HCT116 (cell line): ENCODE data around the gene NFIA. TPM values are rescaled to one million over a fixed set of nuclear protein-coding genes. Genes with fewer than 3 reads are reported as not detected.

ENCODE experiments used
- ATAC-seq: fragments of 200-7000 bp; cut with Tn5 transposase; 2 replicates; pipeline ENCODE4 v1.9.1; 2020; ENCODE audit warnings: mild to moderate bottlenecking, moderate library complexity
- BruUV-seq: library from RNA; stranded (reverse); fragments of 400-500 nt; replicated peaks from 2 replicates; lab custom pipeline; 2021; lab: Mats Ljungman, UMichigan
- CTCF ChIA-PET: fragments of 300-600 bp; sonication (Branson Sonifier 250); formaldehyde crosslinking; loops from one replicate; lab custom pipeline; 2021; ENCODE audit warnings: antibody characterized with exemption; lab: Charles Lee
- POLR2A ChIA-PET: fragments of 300-600, 350-600 bp; sonication (Branson Sonifier 250); formaldehyde crosslinking; loops from one replicate; lab custom pipeline; 2021; ENCODE audit warnings: antibody characterized with exemption; lab: Charles Lee
- RAD21 ChIA-PET, 2 experiments: fragments of 300-600 bp; sonication (Branson Sonifier 250); formaldehyde crosslinking; loops; one replicate each; lab custom pipeline; 2023; ENCODE audit warnings: low total read pairs in 2 of 2; ENCODE audit not compliant: uncharacterized antibody in 2 of 2, unreplicated experiment in 2 of 2, low non-redundant PET in 1 of 2; lab: Charles Lee
- DNase-seq: peaks from one replicate; pipeline ENCODE4 v3.0.0-alpha.2; 2010; ENCODE audit warnings: low read depth, low spot score
- H2AFZ ChIP-seq: fragments of 200-600 bp; shearing (Covaris generic), sonication (generic); 2 replicates; pipeline ENCODE4 v1.6.1; 2017; ENCODE audit warnings: low read depth, mixed run types, mixed read lengths, antibody characterized with exemption, low read length; ENCODE audit not compliant: poor library complexity, severe bottlenecking
- H3K27ac ChIP-seq: 2 replicates; pipeline ENCODE4 v1.5.1; 2012; ENCODE audit warnings: low read depth, low read length
- H3K27me3 ChIP-seq: fragments of 200-600 bp; sonication (generic); 2 replicates; pipeline ENCODE4 v1.6.1; 2016; ENCODE audit warnings: mixed run types, low read length, mixed read lengths; ENCODE audit not compliant: insufficient read depth
- H3K36me3 ChIP-seq, 2 experiments: fragments of 200-500 bp in 1 of 2; fragments of 200-600 bp in 1 of 2; sonication (Bioruptor generic) in 1 of 2; sonication (generic) in 1 of 2; 2 replicates each; pipeline versions ENCODE4 v1.5.1 to v1.6.1; 2014 to 2016; ENCODE audit warnings: low read length in 2 of 2, inconsistent platforms in 1 of 2, mixed read lengths in 1 of 2, mixed run types in 1 of 2; ENCODE audit not compliant: insufficient read depth in 2 of 2, control insufficient read depth in 1 of 2
- H3K4me1 ChIP-seq, 2 experiments: fragments of 200-600 bp in 1 of 2; sonication (generic) in 1 of 2; 2 replicates each; pipeline versions ENCODE4 v1.5.1 to v1.6.1; 2012 to 2017; ENCODE audit warnings: low read length in 2 of 2, inconsistent platforms in 1 of 2, mild to moderate bottlenecking in 1 of 2, mixed read lengths in 1 of 2, mixed run types in 1 of 2, moderate library complexity in 1 of 2; ENCODE audit not compliant: insufficient read depth in 2 of 2, control insufficient read depth in 1 of 2
- H3K4me2 ChIP-seq: fragments of 200-600 bp; sonication (generic); 2 replicates; pipeline ENCODE4 v1.6.1; 2017; ENCODE audit warnings: mixed run types, low read length, mixed read lengths
- H3K4me3 ChIP-seq, 2 experiments: fragments of 200-600 bp in 1 of 2; sonication (generic) in 1 of 2; replicated peaks in 1 of 2; 2 replicates each; pipeline ENCODE4 v1.5.1; 2011 to 2016; ENCODE audit warnings: low read length in 2 of 2, control low read depth in 1 of 2, low read depth in 1 of 2, mild to moderate bottlenecking in 1 of 2, mixed read lengths in 1 of 2, mixed run types in 1 of 2
- H3K79me2 ChIP-seq: fragments of 200-600 bp; sonication (generic); 2 replicates; pipeline ENCODE4 v1.6.1; 2017; ENCODE audit warnings: mild to moderate bottlenecking, mixed run types, low read length, moderate library complexity, mixed read lengths; ENCODE audit not compliant: insufficient read depth
- H3K9ac ChIP-seq: fragments of 200-600 bp; sonication (generic); 2 replicates; pipeline ENCODE4 v1.6.1; 2016; ENCODE audit warnings: low read length, mixed read lengths
- H3K9me2 ChIP-seq: fragments of 200-600 bp; sonication (generic), shearing (Covaris generic); 2 replicates; pipeline ENCODE4 v1.6.1; 2017; ENCODE audit warnings: mixed run types, mild to moderate bottlenecking, moderate library complexity; ENCODE audit not compliant: insufficient read depth
- H3K9me3 ChIP-seq, 2 experiments: fragments of 200-500 bp in 1 of 2; fragments of 200-600 bp in 1 of 2; sonication (Bioruptor generic) in 1 of 2; sonication (generic) in 1 of 2; 2 replicates each; pipeline ENCODE4 v1.6.1; 2014 to 2017; ENCODE audit warnings: low read length in 2 of 2, mixed read lengths in 2 of 2, inconsistent platforms in 1 of 2, low read depth in 1 of 2, mild to moderate bottlenecking in 1 of 2, mixed run types in 1 of 2, moderate library complexity in 1 of 2; ENCODE audit not compliant: control insufficient read depth in 1 of 2, insufficient read depth in 1 of 2
- H4K20me1 ChIP-seq: fragments of 200-600 bp; sonication (generic), shearing (Covaris generic); 2 replicates; pipeline ENCODE4 v1.6.1; 2017; ENCODE audit warnings: mixed run types, mild to moderate bottlenecking, moderate library complexity; ENCODE audit not compliant: insufficient read depth
- ATF3 ChIP-seq: IDR thresholded peaks from 2 replicates; pipeline ENCODE4 v1.6.1; 2012
- CEBPB ChIP-seq: IDR thresholded peaks from 2 replicates; pipeline ENCODE4 v1.6.1; 2012; ENCODE audit warnings: low read depth
- EGR1 ChIP-seq: IDR thresholded peaks from 2 replicates; pipeline ENCODE4 v1.6.1; 2012; ENCODE audit warnings: low read depth
- ELF1 ChIP-seq: IDR thresholded peaks from 2 replicates; pipeline ENCODE4 v1.6.1; 2012; ENCODE audit warnings: low read depth, borderline replicate concordance
- EZH2 ChIP-seq: fragments of 200-600 bp; sonication (generic); IDR thresholded peaks from 2 replicates; pipeline ENCODE4 v1.6.1; 2017; ENCODE audit warnings: antibody characterized with exemption, mixed run types
- FOSL1 ChIP-seq: IDR thresholded peaks from 2 replicates; pipeline ENCODE4 v1.6.1; 2012; ENCODE audit warnings: low read depth
- JUND ChIP-seq: IDR thresholded peaks from 2 replicates; pipeline ENCODE4 v1.6.1; 2012
- RAD21 ChIP-seq: IDR thresholded peaks from 2 replicates; pipeline ENCODE4 v1.6.1; 2012; ENCODE audit warnings: low read depth, mild to moderate bottlenecking
- TCF7L2 ChIP-seq: IDR thresholded peaks from 2 replicates; pipeline ENCODE4 v1.7.0; 2011; ENCODE audit warnings: borderline replicate concordance, inconsistent platforms; ENCODE audit not compliant: insufficient read depth, insufficient read length; ENCODE audit errors: extremely low read depth
- ZNF274 ChIP-seq: fragments of 200-500 bp; sonication (Bioruptor generic); IDR thresholded peaks from 2 replicates; pipeline ENCODE4 v1.6.1; 2014; ENCODE audit warnings: mild to moderate bottlenecking, low read depth, low read length, inconsistent platforms
- intact Hi-C: fragments of 100-400 bp; cut with micrococcal nuclease; formaldehyde crosslinking; loops from 2 replicates; pipeline ENCODE4 v1.10.0; 2022
- total RNA-seq: library from RNA; stranded (reverse); gene quantifications from one replicate; pipeline ENCODE4 v1.2.1, GENCODE V29; 2021; ENCODE audit not compliant: unreplicated experiment
- TF ChIP-seq, protein P1 (sequence below): IDR thresholded peaks from 2 replicates; pipeline ENCODE4 v1.6.1; 2012; ENCODE audit warnings: low read depth
- TF ChIP-seq, protein P2 (sequence below): IDR thresholded peaks from 2 replicates; pipeline ENCODE4 v1.6.1; 2012

The NFIA gene
- total RNA-seq, 1 experiment from 2014 or later: 17.2 TPM

GRCh38 chr1:61358770-61359455 lies 276.6 kb downstream of the NFIA start:
- CTCF ChIA-PET: no interaction called here
- Histone ChIP-seq H3K9me2 (no peaks in the 10 kb centered on the region), H3K27me3 (no peaks in the 10 kb centered on the region), H3K27ac (no peak overlapping the region), H3K79me2 (no peaks in the 10 kb centered on the region), H3K4me2 (no peak overlapping the region), H3K9ac (no peak overlapping the region), H3K4me3 (no peak overlapping the region), H3K9me3 (no peaks in the 10 kb centered on the region), H3K36me3 (no peaks in the 10 kb centered on the region), H3K4me1 (no peaks in the 10 kb centered on the region), H2AFZ (no peak overlapping the region), H4K20me1 (no peaks in the 10 kb centered on the region)
- RAD21 ChIA-PET: no interaction called here
- intact Hi-C loops: no loop called here
- TF ChIP-seq TCF7L2: no peak
- no peak for TF ChIP-seq ELF1
- TF ChIP-seq EZH2: no peak
- TF ChIP-seq ATF3: no peak
- no peak for TF ChIP-seq EGR1
- no peak for TF ChIP-seq RAD21
- TF ChIP-seq JUND: no peak
- TF ChIP-seq, protein P1, sequence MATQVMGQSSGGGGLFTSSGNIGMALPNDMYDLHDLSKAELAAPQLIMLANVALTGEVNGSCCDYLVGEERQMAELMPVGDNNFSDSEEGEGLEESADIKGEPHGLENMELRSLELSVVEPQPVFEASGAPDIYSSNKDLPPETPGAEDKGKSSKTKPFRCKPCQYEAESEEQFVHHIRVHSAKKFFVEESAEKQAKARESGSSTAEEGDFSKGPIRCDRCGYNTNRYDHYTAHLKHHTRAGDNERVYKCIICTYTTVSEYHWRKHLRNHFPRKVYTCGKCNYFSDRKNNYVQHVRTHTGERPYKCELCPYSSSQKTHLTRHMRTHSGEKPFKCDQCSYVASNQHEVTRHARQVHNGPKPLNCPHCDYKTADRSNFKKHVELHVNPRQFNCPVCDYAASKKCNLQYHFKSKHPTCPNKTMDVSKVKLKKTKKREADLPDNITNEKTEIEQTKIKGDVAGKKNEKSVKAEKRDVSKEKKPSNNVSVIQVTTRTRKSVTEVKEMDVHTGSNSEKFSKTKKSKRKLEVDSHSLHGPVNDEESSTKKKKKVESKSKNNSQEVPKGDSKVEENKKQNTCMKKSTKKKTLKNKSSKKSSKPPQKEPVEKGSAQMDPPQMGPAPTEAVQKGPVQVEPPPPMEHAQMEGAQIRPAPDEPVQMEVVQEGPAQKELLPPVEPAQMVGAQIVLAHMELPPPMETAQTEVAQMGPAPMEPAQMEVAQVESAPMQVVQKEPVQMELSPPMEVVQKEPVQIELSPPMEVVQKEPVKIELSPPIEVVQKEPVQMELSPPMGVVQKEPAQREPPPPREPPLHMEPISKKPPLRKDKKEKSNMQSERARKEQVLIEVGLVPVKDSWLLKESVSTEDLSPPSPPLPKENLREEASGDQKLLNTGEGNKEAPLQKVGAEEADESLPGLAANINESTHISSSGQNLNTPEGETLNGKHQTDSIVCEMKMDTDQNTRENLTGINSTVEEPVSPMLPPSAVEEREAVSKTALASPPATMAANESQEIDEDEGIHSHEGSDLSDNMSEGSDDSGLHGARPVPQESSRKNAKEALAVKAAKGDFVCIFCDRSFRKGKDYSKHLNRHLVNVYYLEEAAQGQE: no peak
- TF ChIP-seq, protein P2, sequence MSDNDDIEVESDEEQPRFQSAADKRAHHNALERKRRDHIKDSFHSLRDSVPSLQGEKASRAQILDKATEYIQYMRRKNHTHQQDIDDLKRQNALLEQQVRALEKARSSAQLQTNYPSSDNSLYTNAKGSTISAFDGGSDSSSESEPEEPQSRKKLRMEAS: no peak
- TF ChIP-seq CEBPB: no peak
- TF ChIP-seq FOSL1: no peak
- TF ChIP-seq ZNF274: no peak
- DNase-seq: no peak
- ATAC-seq: no peak
- POLR2A ChIA-PET: no interaction called here
- BruUV-seq: no TSS peak
